GM12864 (cell line): ENCODE results near the gene C13orf42.

Source experiments
- DNase-seq: peaks from one replicate; pipeline ENCODE4 v3.0.0-alpha.2; 2011; ENCODE audit warnings: low read depth
- H3K4me3 ChIP-seq: 2 replicates; pipeline ENCODE4 v1.5.1; 2011; ENCODE audit warnings: mild to moderate bottlenecking, low read depth, low read length, control low read depth
- TF ChIP-seq, protein P1 (sequence below): IDR thresholded peaks from 2 replicates; pipeline ENCODE4 v1.5.1; 2011; ENCODE audit warnings: low read depth, mild to moderate bottlenecking, moderate library complexity, low read length, control low read depth, inconsistent platforms; ENCODE audit errors: missing control alignments

Gene C13orf42

DNA sequence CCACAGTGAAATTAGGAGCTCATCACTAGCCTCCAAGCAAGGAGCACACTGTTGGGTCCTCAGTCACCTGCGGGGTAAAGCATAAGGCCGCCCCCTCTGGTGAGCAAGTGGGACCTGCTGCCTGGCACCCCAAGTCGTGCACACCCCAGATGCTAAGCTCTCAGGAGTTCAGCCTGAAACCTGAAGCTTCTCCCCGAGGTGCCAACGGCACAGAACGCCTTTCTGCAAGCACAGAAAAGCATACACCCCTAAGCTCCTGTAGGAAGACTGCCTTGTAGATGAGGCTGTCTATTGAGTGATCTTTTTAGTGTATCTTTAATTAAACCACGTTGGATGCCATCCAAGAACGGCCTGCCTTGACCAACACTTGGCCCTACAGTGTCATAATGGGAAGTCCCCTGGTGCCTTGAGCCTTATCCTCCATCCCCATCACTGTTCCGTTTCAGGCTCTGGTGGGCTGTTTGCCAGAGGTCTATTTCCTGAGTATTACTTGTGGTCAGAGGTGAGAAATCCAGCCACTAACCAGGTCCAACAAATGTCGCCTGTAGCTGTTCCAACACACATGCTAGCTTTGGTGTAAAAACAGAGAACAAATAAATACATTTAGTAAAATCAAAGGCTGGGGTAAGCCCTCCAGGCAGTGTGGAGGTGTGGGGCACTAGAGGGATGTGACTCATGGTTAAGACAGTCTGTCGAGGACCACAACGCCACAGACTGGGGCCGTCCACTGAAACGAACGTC is 44.8 kb downstream of the C13orf42 start:
- no peak for DNase-seq
- TF ChIP-seq, protein P1, sequence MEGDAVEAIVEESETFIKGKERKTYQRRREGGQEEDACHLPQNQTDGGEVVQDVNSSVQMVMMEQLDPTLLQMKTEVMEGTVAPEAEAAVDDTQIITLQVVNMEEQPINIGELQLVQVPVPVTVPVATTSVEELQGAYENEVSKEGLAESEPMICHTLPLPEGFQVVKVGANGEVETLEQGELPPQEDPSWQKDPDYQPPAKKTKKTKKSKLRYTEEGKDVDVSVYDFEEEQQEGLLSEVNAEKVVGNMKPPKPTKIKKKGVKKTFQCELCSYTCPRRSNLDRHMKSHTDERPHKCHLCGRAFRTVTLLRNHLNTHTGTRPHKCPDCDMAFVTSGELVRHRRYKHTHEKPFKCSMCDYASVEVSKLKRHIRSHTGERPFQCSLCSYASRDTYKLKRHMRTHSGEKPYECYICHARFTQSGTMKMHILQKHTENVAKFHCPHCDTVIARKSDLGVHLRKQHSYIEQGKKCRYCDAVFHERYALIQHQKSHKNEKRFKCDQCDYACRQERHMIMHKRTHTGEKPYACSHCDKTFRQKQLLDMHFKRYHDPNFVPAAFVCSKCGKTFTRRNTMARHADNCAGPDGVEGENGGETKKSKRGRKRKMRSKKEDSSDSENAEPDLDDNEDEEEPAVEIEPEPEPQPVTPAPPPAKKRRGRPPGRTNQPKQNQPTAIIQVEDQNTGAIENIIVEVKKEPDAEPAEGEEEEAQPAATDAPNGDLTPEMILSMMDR, result no peak

DNA sequence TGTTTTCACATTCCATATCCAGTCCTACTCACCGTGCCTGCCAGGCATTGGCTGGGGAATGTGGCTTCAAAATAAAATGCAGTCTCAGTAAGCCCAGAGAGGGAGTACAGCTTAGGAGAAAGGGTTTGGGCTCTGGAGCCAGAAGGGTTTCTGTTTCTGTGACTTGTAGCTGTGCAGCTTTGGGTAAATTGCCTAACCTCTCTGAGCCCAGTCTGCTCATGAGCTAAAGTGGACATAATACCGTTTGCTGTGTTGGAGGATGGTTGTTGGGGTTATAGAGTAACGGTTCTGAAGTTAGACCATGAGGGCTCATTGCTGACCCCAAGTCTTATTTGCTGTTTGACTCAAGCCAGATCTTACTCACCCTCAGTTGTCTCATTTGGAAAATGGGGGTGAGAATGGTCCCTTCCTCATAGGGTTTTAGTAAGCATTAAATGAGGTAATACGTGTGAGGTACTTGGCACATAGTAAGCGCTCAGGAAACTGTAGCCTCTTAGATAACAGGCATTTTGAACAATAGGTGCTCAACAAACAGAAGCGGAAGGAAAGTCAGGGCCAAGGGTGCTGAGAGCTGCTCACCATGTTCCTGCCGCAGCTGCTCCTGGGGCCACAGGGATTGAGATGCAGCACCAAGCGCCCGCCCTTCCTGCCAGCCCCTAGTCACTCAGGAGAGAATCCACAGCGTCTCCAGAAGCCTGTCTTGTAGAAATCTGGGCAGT is 45.5 kb downstream of the C13orf42 start:
- H3K4me3 ChIP-seq, result no peak overlapping the region
- TF ChIP-seq, protein P1, result no peak
- no peak for DNase-seq

More for the DNA sequence above, 44.8 kb downstream of the C13orf42 start:
- H3K4me3 ChIP-seq, result no peak overlapping the region

DNA sequence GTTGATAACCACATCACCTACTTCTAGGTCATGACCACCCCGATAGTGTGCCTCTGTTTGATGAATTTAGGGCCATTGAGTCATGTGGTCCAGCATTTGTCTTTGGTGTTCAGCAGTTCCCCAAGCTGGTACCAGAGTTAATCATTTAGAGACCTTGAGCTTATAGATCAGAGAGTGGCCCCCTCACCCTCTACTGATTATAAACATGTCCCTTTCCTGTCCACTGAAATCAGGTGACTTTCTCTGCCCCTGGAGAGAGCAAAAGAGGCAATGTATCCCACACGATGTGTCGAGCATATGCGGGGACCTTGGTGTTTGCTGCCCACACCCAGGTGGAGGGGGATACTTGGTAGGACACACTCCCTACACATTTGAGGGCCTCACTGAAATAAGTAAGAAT is 46.3 kb downstream of the C13orf42 start:
- no peak for DNase-seq
- no peak overlapping the region for H3K4me3 ChIP-seq
- TF ChIP-seq, protein P1, result no peak

DNA sequence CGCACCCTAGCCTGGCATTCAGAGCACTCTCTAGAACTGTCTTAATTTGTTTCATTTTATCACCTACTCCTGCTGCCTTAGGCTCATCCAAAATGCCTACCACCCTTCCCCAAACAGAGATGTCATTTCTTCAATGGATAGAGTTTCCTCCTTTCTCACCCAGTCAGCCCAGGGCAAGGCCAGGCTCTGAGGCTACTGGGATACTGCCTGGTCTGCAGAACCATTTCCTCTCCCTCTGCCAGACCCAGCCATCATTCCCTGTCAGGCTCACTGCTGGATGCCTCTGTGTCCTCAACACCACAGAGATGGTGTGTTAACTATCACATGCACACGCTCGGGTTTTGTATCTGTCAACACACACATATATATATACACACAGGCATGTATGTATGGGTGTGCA is 47.2 kb downstream of the C13orf42 start:
- DNase-seq, result no peak
- TF ChIP-seq, protein P1, result no peak
- H3K4me3 ChIP-seq, result no peak overlapping the region

DNA sequence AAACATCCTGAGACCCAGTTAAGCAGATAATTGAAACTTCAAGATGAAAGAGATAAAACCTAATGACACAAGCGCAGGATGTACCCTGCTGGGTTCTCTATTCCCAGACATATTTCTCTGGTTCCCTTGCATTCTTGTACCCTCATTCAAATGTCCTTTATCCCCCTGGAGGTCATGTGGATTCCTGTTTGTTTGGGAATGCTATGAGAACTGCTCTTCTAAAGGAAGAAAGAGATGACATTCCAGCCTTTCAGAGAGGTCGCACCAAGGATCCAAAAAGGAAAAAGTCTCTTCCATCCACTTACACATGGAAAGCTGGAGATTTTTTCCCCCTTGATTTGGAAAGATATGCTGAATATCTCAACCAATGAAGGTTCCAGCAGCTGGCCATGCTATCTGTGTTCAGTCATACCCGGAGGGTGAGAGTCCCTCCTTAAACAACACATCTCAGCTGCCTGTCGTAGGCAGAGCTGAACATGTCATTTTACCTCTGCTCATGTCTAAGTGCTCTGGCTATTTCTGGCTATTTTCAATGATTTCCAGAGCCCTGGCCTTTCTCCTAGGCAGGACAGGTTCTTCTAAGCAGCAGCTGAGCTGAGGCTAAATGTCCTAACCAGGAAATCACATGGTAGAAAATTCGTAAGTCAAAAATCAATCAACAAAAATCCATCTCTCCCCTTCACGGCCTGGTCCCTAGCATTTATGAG is 52.5 kb downstream of the C13orf42 start:
- no peak overlapping the region for H3K4me3 ChIP-seq
- TF ChIP-seq, protein P1, result no peak
- no peak for DNase-seq

DNA sequence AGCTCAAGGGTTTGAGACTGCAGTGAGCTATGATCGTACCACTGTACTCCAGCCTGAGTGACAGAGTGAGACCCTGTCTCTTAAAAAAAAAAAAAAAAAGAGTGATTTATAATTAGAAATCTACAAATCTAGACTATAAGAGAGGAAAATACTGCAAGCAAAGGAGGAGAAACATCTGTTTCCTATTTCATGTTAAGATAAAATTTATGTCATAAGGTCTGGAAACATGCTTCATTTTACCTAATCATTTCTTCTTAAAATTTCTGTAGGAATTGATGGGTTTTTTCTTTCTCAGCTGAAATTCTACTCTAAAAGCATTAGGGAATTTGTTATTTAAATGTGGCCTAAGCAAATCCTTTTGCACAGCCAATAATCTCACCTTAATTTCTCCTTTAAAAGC is 53.2 kb downstream of the C13orf42 start:
- no peak overlapping the region for H3K4me3 ChIP-seq
- TF ChIP-seq, protein P1, result no peak
- DNase-seq, result no peak
